A673 (cell line): Measurements from ENCODE around the gene SMIM12. TPM values are rescaled to one million over a fixed set of nuclear protein-coding genes. Genes with fewer than 3 reads are reported as not detected.

Experiments
- BruUV-seq: library from RNA; stranded (reverse); fragments of 400-500 nt; replicated peaks from 2 replicates; lab custom pipeline; 2021; lab: Mats Ljungman, UMichigan
- CTCF ChIA-PET: fragments of 300-600 bp; sonication (Branson Sonifier 250); formaldehyde crosslinking; loops from one replicate; lab custom pipeline; 2022; ENCODE audit warnings: antibody characterized with exemption; lab: Charles Lee
- POLR2A ChIA-PET: fragments of 300-600 bp; sonication (Branson Sonifier 250); formaldehyde crosslinking; loops from one replicate; lab custom pipeline; 2022; ENCODE audit warnings: antibody characterized with exemption; ENCODE audit not compliant: low non-redundant PET; lab: Charles Lee
- DNase-seq: peaks from one replicate; pipeline ENCODE4 v3.0.0-alpha.2; 2015; ENCODE audit warnings: low spot score
- H3K27ac ChIP-seq: fragments of 200-600 bp; sonication (generic); 2 replicates; pipeline ENCODE4 v1.5.1; 2016; ENCODE audit warnings: mixed run types, low read depth, mild to moderate bottlenecking, mixed read lengths, antibody characterized with exemption, low read length; ENCODE audit not compliant: poor library complexity, severe bottlenecking
- H3K27me3 ChIP-seq: fragments of 200-600 bp; sonication (generic); replicated peaks from 2 replicates; pipeline ENCODE4 v1.6.1; 2017; ENCODE audit warnings: mixed run types, low read depth, mild to moderate bottlenecking, mixed read lengths, antibody characterized with exemption, low read length; ENCODE audit not compliant: insufficient read depth, poor library complexity
- H3K36me3 ChIP-seq: fragments of 200-600 bp; sonication (generic); 2 replicates; pipeline ENCODE4 v1.6.1; 2016; ENCODE audit warnings: mixed run types, mild to moderate bottlenecking, mixed read lengths, antibody characterized with exemption, low read length; ENCODE audit not compliant: insufficient read depth, poor library complexity, severe bottlenecking
- H3K4me1 ChIP-seq: fragments of 200-600 bp; sonication (generic); 2 replicates; pipeline ENCODE4 v1.6.1; 2017; ENCODE audit warnings: mixed run types, mild to moderate bottlenecking, mixed read lengths, antibody characterized with exemption, low read length; ENCODE audit not compliant: insufficient read depth, poor library complexity, severe bottlenecking
- H3K4me3 ChIP-seq: fragments of 200-600 bp; sonication (generic); 2 replicates; pipeline ENCODE4 v1.5.1; 2016; ENCODE audit warnings: low read depth, mixed run types, mild to moderate bottlenecking, mixed read lengths, low read length; ENCODE audit not compliant: poor library complexity, severe bottlenecking
- H3K9me3 ChIP-seq: fragments of 200-600 bp; sonication (generic); 2 replicates; pipeline ENCODE4 v1.6.1; 2016; ENCODE audit warnings: mixed run types, low read depth, mild to moderate bottlenecking, mixed read lengths, antibody characterized with exemption, low read length; ENCODE audit not compliant: poor library complexity, severe bottlenecking
- CTCF ChIP-seq: fragments of 300-800, 200-600 bp; sonication (generic); conservative IDR thresholded peaks from 2 replicates; pipeline ENCODE4 v1.5.1; 2017; ENCODE audit warnings: low read depth, mild to moderate bottlenecking, antibody characterized with exemption, low read length, moderate library complexity, mixed read lengths
- EZH2 ChIP-seq: fragments of 200-600 bp; sonication (generic); IDR thresholded peaks from 2 replicates; pipeline ENCODE4 v1.6.1; 2017; ENCODE audit warnings: borderline replicate concordance, low read depth, mild to moderate bottlenecking, mixed read lengths, antibody characterized with exemption, low read length; ENCODE audit not compliant: poor library complexity, severe bottlenecking
- intact Hi-C: fragments of 100-400 bp; cut with micrococcal nuclease; formaldehyde crosslinking; loops from one replicate; pipeline ENCODE4 v1.10.0; 2022; ENCODE audit not compliant: unreplicated experiment
- total RNA-seq: library from RNA; stranded (reverse); gene quantifications from 2 replicates; pipeline ENCODE4 v1.2.3, GENCODE V29; 2021

Gene SMIM12
- total RNA-seq, 1 experiment from 2014 or later: 37.5 TPM

GRCh38 chr1:34858901-34859445 is 576 bp downstream of the SMIM12 start:
- Histone ChIP-seq H3K4me1 (peaks cover 8% of the 10 kb centered on the region), H3K9me3 (no peaks in the 10 kb centered on the region), H3K36me3 (peaks cover 15% of the 10 kb centered on the region), H3K4me3 (peak overlapping the region; percentile 97), H3K27ac (peak overlapping the region; percentile 79), H3K27me3 (no peaks in the 10 kb centered on the region)
- intact Hi-C loops: no loop called here
- POLR2A ChIA-PET: no interaction called here
- CTCF ChIA-PET: no interaction called here
- peak; percentile 10 for DNase-seq
- TF ChIP-seq EZH2 (no peak), CTCF (no peak)
- no TSS peak for BruUV-seq

- Histone ChIP-seq H3K27me3 (no peaks in the 10 kb centered on the region), H3K27ac (no peak overlapping the region), H3K4me1 (peaks cover 8% of the 10 kb centered on the region), H3K36me3 (peaks cover 15% of the 10 kb centered on the region), H3K4me3 (no peak overlapping the region), H3K9me3 (no peaks in the 10 kb centered on the region)
- TF ChIP-seq EZH2 (no peak), CTCF (no peak)
- ChIA-PET POLR2A (no interaction called here), CTCF (no interaction called here)
- BruUV-seq: no TSS peak
- no peak for DNase-seq
- intact Hi-C loops: no loop called here
Measured at GRCh38 chr1:34856697-34857096, 2.9 kb downstream of the SMIM12 start.

- CTCF ChIA-PET: interaction anchor here (0.6 to 1.4 kb wide), 6 partner anchors 13 to 1503 kb away, joined by 3 to 6 read pairs (median 4); no protein-coding TSS in a partner anchor
- TF ChIP-seq EZH2 (no peak), CTCF (peak; percentile 100)
- Histone ChIP-seq H3K27me3 (no peaks in the 10 kb centered on the region), H3K27ac (peak overlapping the region; percentile 44), H3K4me1 (no peaks in the 10 kb centered on the region), H3K4me3 (no peak overlapping the region), H3K36me3 (peaks cover 15% of the 10 kb centered on the region), H3K9me3 (no peaks in the 10 kb centered on the region)
- intact Hi-C loops: loop anchor here (5.0 kb wide), 1 partner anchor 65 kb away; no protein-coding TSS in a partner anchor
- DNase-seq: peak; percentile 96
- POLR2A ChIA-PET: no interaction called here
- no TSS peak for BruUV-seq
Measured at GRCh38 chr1:34852677-34853217, 6.8 kb downstream of the SMIM12 start.
